HG03175 (cell line): ENCODE results near the gene SCCPDH.

Experiments used
- ATAC-seq: cut with Tn5 transposase; IDR thresholded peaks from one replicate; pipeline ENCODE4 v1.9.1; 2021; ENCODE audit warnings: mild to moderate bottlenecking, moderate library complexity; ENCODE audit not compliant: unreplicated experiment

SCCPDH gene

GRCh38 chr1:246748006-246748405 is 23.8 kb downstream of the SCCPDH start:
- no peak for ATAC-seq

- no peak for ATAC-seq
Observed at GRCh38 chr1:246748867-246749266, 24.7 kb downstream of the SCCPDH start.

- no peak for ATAC-seq
Observed at GRCh38 chr1:246750752-246751151, 26.5 kb downstream of the SCCPDH start.

GRCh38 chr1:246753670-246754535 is 29.7 kb downstream of the SCCPDH start:
- peak; percentile 96 for ATAC-seq

GRCh38 chr1:246755419-246755818 is 31.2 kb downstream of the SCCPDH start:
- ATAC-seq, result no peak

GRCh38 chr1:246760422-246761347 is 36.5 kb downstream of the SCCPDH start:
- no peak for ATAC-seq

GRCh38 chr1:246761396-246761795 is 37.2 kb downstream of the SCCPDH start:
- ATAC-seq, result no peak

- ATAC-seq, result no peak
Observed at GRCh38 chr1:246765521-246765920, 41.3 kb downstream of the SCCPDH start.

GRCh38 chr1:246768403-246769020 is 44.3 kb downstream of the SCCPDH start:
- no peak for ATAC-seq

GRCh38 chr1:246769306-246769705 is 45.1 kb downstream of the SCCPDH start:
- no peak for ATAC-seq

GRCh38 chr1:246771366-246771765 is 47.2 kb downstream of the SCCPDH start:
- no peak for ATAC-seq

- peak; percentile 13 for ATAC-seq
Observed at GRCh38 chr1:246772686-246773085, 48.5 kb downstream of the SCCPDH start.

GRCh38 chr1:246773213-246773641 is 49.0 kb downstream of the SCCPDH start:
- ATAC-seq, result peak; percentile 99

GRCh38 chr1:246775531-246776385 is 51.5 kb downstream of the SCCPDH start:
- no peak for ATAC-seq

- ATAC-seq, result no peak
Observed at GRCh38 chr1:246776923-246777322, 52.7 kb downstream of the SCCPDH start.

- ATAC-seq, result no peak
Observed at GRCh38 chr1:246778663-246779062, 54.5 kb downstream of the SCCPDH start.

GRCh38 chr1:246779561-246780175 is 55.5 kb downstream of the SCCPDH start:
- no peak for ATAC-seq

GRCh38 chr1:246780264-246780663 is 56.1 kb downstream of the SCCPDH start:
- no peak for ATAC-seq

GRCh38 chr1:246781212-246781611 is 57.0 kb downstream of the SCCPDH start:
- ATAC-seq, result no peak
